ENCODE data around the gene MTA1. TPM values are rescaled to one million over a fixed set of nuclear protein-coding genes. Genes with fewer than 3 reads are reported as not detected.

Gene MTA1
- total RNA-seq, 4 donors from 2014 or later: 49.0 to 94.2 (median 67.9) TPM

DNA sequence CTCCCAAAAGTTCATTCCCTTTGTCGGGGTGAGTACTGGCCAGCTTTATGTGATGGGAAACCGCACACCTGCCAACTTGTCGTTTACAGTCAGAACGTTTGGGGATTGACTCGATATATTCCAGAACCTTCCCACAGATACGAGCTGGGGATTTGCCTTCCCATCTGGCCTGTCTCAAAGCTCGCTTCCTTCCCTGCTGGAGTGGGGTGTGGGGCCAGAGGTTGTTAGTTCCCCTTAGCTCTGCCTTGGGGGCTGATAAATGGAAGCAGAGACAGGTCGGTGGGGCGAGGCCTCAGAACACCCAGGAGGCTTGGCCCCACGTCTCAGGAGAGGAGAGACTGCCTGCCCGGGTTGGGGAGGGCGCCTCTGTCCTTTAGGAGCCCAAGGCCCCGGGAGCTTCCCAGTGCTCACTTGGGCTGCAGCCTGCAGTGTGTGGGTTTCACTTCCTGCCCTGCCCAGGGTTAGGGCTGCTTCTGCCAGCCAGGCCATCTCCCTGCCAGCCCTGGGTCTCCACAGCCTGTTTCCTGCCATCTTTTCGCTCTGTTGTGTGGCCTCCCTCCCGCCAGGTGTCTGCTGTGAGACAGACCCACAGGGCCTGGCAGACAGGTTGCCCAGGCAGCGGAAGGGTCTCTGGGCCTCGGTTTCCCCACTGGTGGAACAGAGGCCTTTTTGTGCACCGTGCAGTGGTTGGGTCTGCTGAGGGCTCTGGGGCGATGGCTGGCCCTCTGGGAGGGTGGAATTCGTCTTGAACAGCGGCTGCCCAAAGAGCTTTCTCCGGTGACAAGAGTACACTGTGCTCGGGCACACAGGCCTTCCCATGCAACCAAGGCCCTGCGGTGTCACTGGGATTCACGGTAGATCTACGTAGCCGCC, 29.4 kb upstream of the MTA1 start:
- Histone ChIP-seq H3K36me3 (peaks cover 0 to 83% (median 66%) of the 10 kb centered on the region in 4 donors), H3K4me3 (no peak overlapping the region), H3K4me1 (peaks cover 0 to 26% (median 16%) of the 10 kb centered on the region in 4 donors), H3K27me3 (no peaks in the 10 kb centered on the region), H3K9me3 (no peaks in the 10 kb centered on the region), H3K27ac (replicated peaks in 1 of 4) (peak overlapping the region; percentile 21 to 63 (median 52))
- 82% methylated on average over 14 of the region's 27 CpGs for WGBS
- intact Hi-C loops (cut with DNase I): no loop called here
- DNase-seq (ENCODE audit: extremely low spot score): no peak
- TF ChIP-seq EP300 (IDR thresholded peaks at IDR 0.05) (no peak), POLR2A (IDR thresholded peaks at IDR 0.05; ENCODE audit: low read depth) (no peak)

DNA sequence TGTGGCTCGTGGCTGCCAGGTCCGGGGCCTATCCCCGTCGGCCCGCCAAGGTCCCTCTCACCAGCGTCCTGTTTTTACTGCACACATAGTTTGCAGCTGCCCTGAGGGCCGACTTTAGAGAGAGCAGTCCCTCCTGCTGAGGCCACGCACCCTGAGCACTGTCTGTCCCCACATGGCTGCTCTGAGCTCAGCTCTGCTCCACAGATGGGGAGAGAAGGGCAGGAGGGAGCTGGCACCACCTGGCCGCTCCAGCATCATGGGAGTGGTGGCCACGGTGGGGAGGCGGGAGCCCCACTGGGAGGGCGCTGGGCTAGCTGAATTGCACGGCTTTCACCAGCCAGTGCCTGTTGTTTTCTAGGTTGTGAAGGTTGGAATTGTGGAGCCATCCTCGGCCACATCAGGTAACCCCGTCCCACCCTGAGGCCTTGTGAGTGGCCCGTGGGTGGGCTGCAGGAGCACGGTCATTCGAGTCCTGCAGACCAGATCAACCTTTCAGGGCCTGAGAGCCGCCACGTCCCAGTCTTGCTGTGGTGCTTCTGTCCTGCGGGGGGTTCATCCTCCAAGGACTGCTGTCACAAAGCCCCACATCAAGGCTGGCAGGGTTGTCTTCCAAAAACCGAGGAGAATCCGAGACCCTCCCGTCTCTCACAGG, 28.7 kb upstream of the MTA1 start:
- TF ChIP-seq, protein P1, sequence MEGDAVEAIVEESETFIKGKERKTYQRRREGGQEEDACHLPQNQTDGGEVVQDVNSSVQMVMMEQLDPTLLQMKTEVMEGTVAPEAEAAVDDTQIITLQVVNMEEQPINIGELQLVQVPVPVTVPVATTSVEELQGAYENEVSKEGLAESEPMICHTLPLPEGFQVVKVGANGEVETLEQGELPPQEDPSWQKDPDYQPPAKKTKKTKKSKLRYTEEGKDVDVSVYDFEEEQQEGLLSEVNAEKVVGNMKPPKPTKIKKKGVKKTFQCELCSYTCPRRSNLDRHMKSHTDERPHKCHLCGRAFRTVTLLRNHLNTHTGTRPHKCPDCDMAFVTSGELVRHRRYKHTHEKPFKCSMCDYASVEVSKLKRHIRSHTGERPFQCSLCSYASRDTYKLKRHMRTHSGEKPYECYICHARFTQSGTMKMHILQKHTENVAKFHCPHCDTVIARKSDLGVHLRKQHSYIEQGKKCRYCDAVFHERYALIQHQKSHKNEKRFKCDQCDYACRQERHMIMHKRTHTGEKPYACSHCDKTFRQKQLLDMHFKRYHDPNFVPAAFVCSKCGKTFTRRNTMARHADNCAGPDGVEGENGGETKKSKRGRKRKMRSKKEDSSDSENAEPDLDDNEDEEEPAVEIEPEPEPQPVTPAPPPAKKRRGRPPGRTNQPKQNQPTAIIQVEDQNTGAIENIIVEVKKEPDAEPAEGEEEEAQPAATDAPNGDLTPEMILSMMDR (IDR thresholded peaks at IDR 0.05): no peak
- TF ChIP-seq EP300 (IDR thresholded peaks at IDR 0.05) (no peak), POLR2A (IDR thresholded peaks at IDR 0.05; ENCODE audit: low read depth) (no peak), POLR2AphosphoS5 (IDR thresholded peaks at IDR 0.05) (no peak)
- Histone ChIP-seq H3K9me3 (no peaks in the 10 kb centered on the region), H3K27ac (replicated peaks in 1 of 4) (no peak overlapping the region), H3K27me3 (no peaks in the 10 kb centered on the region), H3K4me1 (peaks cover 0 to 26% (median 16%) of the 10 kb centered on the region in 4 donors), H3K4me3 (no peak overlapping the region), H3K36me3 (peaks cover 0 to 77% (median 59%) of the 10 kb centered on the region in 4 donors)
- 87% methylated on average over 15 of the region's 24 CpGs for WGBS
- DNase-seq (ENCODE audit: extremely low spot score): no peak
- intact Hi-C loops (cut with DNase I): no loop called here

DNA sequence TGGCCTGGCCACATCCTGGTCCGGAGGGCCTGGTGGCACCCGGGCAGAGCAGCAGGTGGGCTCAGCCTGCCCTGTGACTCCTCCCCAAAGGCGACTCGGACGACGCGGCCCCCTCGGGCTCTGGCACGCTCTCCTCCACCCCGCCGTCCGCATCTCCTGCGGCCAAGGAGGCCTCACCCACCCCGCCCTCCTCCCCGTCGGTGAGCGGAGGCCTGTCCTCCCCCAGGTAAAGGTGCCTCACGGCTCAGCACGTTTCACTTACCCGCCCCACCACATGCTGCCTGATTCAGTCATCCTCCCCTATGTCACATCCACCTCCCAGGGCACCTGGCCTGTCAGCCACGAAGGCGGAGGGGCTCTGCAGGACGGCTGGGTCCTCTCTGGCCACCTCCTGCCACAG, 28.1 kb upstream of the MTA1 start:
- Histone ChIP-seq H3K36me3 (peaks cover 0 to 71% (median 54%) of the 10 kb centered on the region in 4 donors), H3K4me3 (no peak overlapping the region), H3K4me1 (peaks cover 0 to 26% (median 16%) of the 10 kb centered on the region in 4 donors), H3K27ac (replicated peaks in 1 of 4) (no peak overlapping the region), H3K27me3 (no peaks in the 10 kb centered on the region), H3K9me3 (no peaks in the 10 kb centered on the region)
- intact Hi-C loops (cut with DNase I): no loop called here
- TF ChIP-seq POLR2A (IDR thresholded peaks at IDR 0.05; ENCODE audit: low read depth) (no peak), POLR2AphosphoS5 (IDR thresholded peaks at IDR 0.05) (no peak), EP300 (IDR thresholded peaks at IDR 0.05) (no peak)
- TF ChIP-seq, protein P1 (IDR thresholded peaks at IDR 0.05): no peak
- WGBS: 94% methylated on average over 10 of the region's 23 CpGs
- DNase-seq (ENCODE audit: extremely low spot score): no peak

DNA sequence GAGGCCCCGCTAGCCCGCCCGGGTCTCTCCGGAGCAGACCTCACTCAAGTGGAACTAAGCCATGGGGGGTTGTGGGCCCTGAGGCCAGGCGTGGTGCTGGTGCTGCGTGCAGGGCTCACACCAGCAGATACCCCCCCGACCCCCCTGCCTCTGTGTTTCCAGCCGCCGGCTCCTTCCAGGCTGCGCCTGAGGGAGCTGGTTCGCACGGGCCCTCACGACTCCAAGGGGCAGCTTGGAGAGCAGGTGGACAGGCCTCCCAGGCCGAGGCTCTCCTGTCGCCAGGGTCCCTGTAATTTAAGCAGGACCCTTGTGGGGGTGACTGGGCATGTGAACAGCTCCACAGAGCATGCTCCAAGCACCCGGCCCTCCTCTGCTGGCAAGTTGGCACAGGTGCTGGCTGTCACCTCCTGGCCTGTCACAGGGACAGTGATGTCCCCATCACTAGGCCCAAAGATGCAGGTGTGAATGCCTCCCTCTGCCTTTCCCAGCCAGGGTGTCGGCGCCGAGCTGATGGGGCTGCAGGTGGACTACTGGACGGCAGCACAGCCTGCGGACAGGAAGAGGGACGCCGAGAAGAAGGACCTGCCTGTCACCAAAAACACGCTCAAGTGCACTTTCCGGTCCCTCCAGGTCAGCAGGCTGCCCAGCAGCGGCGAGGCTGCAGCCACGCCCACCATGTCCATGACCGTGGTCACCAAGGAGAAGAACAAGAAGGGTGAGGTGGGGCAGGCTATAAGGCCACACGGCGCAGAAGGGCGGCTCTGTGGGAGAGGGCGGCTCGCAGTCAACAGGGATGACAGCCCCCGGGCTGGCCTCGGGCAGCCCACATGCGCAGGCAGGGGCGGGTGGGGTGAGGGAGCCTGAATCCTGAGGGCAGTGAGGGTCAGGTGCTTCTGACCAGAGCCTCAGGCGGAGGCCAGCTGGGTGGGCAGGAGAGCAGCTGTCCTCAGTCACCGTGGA, 27.2 kb upstream of the MTA1 start:
- Histone ChIP-seq H3K9me3 (no peaks in the 10 kb centered on the region), H3K27me3 (no peaks in the 10 kb centered on the region), H3K4me3 (no peak overlapping the region), H3K27ac (replicated peaks in 1 of 4) (no peak overlapping the region), H3K4me1 (peaks cover 4 to 31% (median 24%) of the 10 kb centered on the region in 4 donors), H3K36me3 (peaks cover 0 to 62% (median 45%) of the 10 kb centered on the region in 4 donors)
- TF ChIP-seq, protein P1 (IDR thresholded peaks at IDR 0.05): no peak
- TF ChIP-seq POLR2AphosphoS5 (IDR thresholded peaks at IDR 0.05) (no peak), POLR2A (IDR thresholded peaks at IDR 0.05; ENCODE audit: low read depth) (no peak)
- no peak for DNase-seq (ENCODE audit: extremely low spot score)
- intact Hi-C loops (cut with DNase I): no loop called here
- 90% methylated on average over 19 of the region's 40 CpGs for WGBS
